Hematopoietic multipotent progenitor cell treated with erythropoietin and hydrocortisone succinate and interleukin-3 and kit ligand, for 17 days (in vitro differentiated cells): ENCODE measurements around the gene SCEL.
"Not testable (repeated sequence)": the region's sequence is repeated elsewhere in the genome, so short reads cannot be mapped to it uniquely, and the experiment has no call there.

Experiments used
- DNase-seq: peaks from one replicate; pipeline ENCODE4 v3.0.0-alpha.2; 2015; ENCODE audit warnings: low spot score

SCEL gene

DNA sequence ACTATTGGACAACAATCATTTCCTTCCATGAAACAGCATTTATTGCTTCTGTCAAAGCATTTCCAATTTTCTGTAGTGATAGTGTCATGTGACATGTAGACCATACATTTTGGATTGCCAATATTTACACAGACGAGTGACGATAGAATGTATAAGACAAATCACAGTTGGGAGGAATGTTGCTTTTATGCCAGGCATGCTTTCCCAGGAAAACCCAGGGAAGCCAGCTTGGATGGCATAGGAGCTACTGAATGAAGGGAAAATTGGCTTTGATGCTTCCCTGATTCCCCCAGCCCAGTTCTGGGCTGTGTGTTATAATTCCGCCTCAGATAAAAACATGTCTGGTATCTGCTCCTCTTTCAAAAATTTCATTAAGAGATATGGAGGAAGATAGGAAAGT, 22.5 kb downstream of the SCEL start:
- DNase-seq, result no peak

GRCh38 chr13:77563111-77563510, 27.6 kb downstream of the SCEL start:
- DNase-seq, result no peak

DNA sequence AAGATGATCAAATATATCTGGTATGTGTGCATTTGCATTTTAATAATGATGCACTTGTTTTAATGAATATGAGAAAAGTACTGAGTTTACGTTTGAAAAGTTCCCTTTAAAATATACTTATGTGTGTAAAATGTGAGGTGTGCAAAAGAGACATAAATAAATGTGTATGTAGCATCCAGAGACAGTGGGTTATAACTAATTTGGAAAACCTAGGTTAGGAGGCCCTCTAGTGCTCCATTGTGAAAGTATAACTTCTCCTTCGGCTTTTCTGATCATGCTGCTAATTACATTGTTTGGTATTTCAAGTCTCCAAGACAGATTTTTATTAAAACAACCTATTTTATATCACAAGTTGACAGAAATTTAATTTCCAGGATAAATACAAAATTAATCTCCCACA, 30.1 kb downstream of the SCEL start:
- DNase-seq, result no peak

GRCh38 chr13:77571956-77572355, 36.5 kb downstream of the SCEL start:
- no peak for DNase-seq

- no peak for DNase-seq
Observed at GRCh38 chr13:77574096-77574495, 38.6 kb downstream of the SCEL start.

- no peak for DNase-seq
Observed at GRCh38 chr13:77579959-77580358, 44.5 kb downstream of the SCEL start.

DNA sequence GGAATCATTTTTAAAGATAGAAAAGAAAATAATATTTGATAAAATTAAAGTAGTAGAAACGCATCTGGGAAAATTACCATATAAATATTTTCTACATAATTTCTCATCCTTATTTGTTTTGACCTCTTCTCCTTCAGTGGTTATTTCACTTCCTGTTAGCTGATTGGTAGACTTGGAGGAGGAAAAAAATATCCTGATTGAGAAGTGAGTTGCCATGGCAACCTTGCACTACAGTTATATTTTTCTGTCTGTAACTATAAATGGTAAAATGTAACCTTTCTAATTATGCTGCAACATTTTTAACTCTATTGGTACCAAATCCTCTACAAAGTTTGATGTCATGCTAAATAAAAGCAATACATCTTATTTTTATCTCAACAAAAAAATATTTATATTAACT, 45.2 kb downstream of the SCEL start:
- no peak for DNase-seq

GRCh38 chr13:77583581-77583980, 48.1 kb downstream of the SCEL start:
- DNase-seq, result no peak

- DNase-seq, result no peak
Observed at GRCh38 chr13:77584106-77584505, 48.6 kb downstream of the SCEL start.

GRCh38 chr13:77595166-77595810, 59.8 kb downstream of the SCEL start:
- DNase-seq, result no peak

GRCh38 chr13:77596777-77597176, 61.3 kb downstream of the SCEL start:
- DNase-seq, result no peak

- DNase-seq, result no peak
Observed at GRCh38 chr13:77599351-77599750, 63.8 kb downstream of the SCEL start.

GRCh38 chr13:77600701-77601100, 65.2 kb downstream of the SCEL start:
- no peak for DNase-seq

- no peak for DNase-seq
Observed at GRCh38 chr13:77611068-77611467, 75.6 kb downstream of the SCEL start.

DNA sequence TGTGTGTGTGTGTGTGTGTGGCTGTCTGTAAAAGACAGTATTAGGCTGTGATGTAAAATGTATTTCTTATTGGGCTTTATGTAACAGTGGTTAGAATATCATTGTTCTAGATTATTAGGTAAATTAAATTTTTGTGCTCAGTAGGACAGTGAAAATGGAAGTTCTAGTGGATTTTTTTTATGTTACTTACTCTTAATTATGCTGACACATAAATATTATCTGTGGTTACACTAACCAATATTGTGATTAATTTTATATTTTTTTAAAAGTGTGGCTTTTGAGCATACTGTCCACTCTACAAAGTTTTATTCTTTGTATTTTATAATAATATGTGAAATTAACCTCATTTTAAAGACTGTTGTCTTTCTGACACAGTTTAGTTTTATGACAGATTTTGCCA, 80.5 kb downstream of the SCEL start:
- no peak for DNase-seq

- DNase-seq, result no peak
Observed at GRCh38 chr13:77619655-77620054, 84.1 kb downstream of the SCEL start.

GRCh38 chr13:77620138-77620537, 84.6 kb downstream of the SCEL start:
- DNase-seq, result no peak

GRCh38 chr13:77623806-77624205, 88.3 kb downstream of the SCEL start:
- DNase-seq, result no peak

- no peak for DNase-seq
Observed at GRCh38 chr13:77628170-77628569, 92.7 kb downstream of the SCEL start.

- DNase-seq, result no peak
Observed at GRCh38 chr13:77637588-77637987, 102.1 kb downstream of the SCEL start.

DNA sequence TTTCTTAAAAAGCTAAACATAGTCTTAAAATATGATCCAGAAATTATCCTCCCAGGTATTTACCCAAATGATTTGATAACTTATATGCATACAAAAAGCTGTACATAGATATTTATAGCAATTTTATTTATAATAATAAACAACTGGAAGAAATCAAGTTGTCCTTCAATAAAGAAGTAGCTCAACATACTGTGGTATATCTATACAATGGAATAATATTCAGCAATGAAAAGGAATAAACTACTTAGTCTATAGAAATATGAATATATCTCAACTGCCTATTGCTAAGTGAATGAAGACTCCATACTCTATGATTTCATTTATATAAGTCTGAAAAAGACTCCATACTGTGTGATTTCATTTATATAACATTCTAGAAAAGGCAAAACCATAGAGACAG, 114.9 kb downstream of the SCEL start:
- no peak for DNase-seq

DNA sequence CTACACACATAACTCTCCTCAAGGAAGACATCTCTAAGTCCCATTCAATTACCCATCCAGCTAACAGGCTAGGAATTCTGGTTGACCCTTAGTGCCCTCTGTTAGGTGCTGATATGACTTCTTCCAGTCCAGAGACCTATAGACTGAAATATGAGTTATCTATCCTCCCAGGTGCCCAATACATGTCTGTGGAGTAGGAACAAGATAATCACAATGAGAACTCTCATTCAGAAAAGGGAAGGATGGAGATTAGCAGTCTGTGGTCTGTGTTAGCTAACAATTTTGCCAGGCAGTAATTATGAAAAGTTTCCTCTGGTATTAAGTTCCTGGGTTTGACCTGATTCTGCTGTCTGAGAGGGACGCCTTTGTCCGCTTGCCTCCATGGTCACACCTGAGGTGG, 117.8 kb downstream of the SCEL start:
- DNase-seq, result no peak

DNA sequence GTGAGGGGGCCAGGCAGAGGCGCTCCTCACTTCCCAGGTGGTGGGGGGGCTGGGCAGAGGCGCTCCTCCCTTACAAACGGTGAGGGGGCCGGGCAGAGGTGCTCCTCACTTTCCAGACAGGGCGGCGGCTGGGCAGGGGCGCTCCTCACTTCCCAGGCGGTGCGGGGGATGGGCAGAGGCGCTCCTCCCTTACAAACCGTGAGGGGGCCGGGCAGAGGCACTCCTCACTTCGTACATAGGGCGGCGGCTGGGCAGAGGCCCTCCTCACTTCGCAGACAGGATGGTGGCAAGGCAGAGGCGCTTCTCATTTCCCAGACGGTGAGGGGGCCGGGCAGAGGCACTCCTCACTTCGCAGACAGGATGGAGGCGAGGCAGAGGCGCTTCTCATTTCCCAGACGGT, 124.5 kb downstream of the SCEL start:
- not testable (repeated sequence) for DNase-seq

GRCh38 chr13:77660841-77661250, 125.3 kb downstream of the SCEL start:
- DNase-seq, result no peak

- DNase-seq, result not testable (repeated sequence)
Observed at GRCh38 chr13:77662301-77662700, 126.8 kb downstream of the SCEL start.
